Tibial nerve (tissue), 4 donors: ENCODE results near the gene SPAG17. TPM values are rescaled to one million over a fixed set of nuclear protein-coding genes. Genes with fewer than 3 reads are reported as not detected.

Experiments used
- DNase-seq, 2 donors: peaks; one replicate each; pipeline ENCODE4 v3.0.0-alpha.2; 2019; ENCODE audit warnings: low spot score in 2 of 2
- H3K27ac ChIP-seq, 4 donors: fragments of 200-600 bp; sonication (generic) in 3 of 4; one replicate each; pipeline ENCODE4 v1.5.1; 2017 to 2019; ENCODE audit warnings: mild to moderate bottlenecking in 1 of 4
- H3K27me3 ChIP-seq, 2 donors: fragments of 200-600 bp; sonication (generic) in 1 of 2; one replicate each; pipeline versions ENCODE4 v1.5.1 to v1.6.0; 2017 to 2019
- H3K36me3 ChIP-seq, 3 donors: fragments of 200-600 bp; sonication (generic); one replicate each; pipeline ENCODE4 v1.5.1; 2018 to 2019
- H3K4me1 ChIP-seq, 4 donors: fragments of 200-600 bp; sonication (generic) in 3 of 4; one replicate each; pipeline ENCODE4 v1.5.1; 2017 to 2019
- H3K4me3 ChIP-seq, 4 donors: fragments of 200-600 bp; sonication (generic) in 3 of 4; one replicate each; pipeline ENCODE4 v1.5.1; 2017 to 2019; ENCODE audit warnings: mild to moderate bottlenecking in 1 of 4, moderate library complexity in 1 of 4
- H3K9me3 ChIP-seq, 4 donors: fragments of 200-600 bp; sonication (generic) in 3 of 4; one replicate each; pipeline ENCODE4 v1.5.1; 2017 to 2019
- EP300 ChIP-seq, 2 donors: sonication (generic); formaldehyde crosslinking; IDR thresholded peaks; one replicate each; pipeline ENCODE4 v1.6.1; 2017; ENCODE audit warnings: antibody characterized with exemption in 2 of 2, mild to moderate bottlenecking in 1 of 2
- POLR2A ChIP-seq, 2 donors: fragments of 450-650 bp; IDR thresholded peaks; one replicate each; pipeline ENCODE4 v1.6.1; 2017; ENCODE audit warnings: antibody characterized with exemption in 2 of 2, mild to moderate bottlenecking in 2 of 2, moderate library complexity in 2 of 2
- WGBS, 2 donors: methylation state at CpG; one replicate each; pipeline ENCODE4 v1.1.5; 2018; 5-methylcytosine and 5-hydroxymethylcytosine counted together
- total RNA-seq, 4 donors: library from RNA; depleted of rRNA; stranded (reverse); fragments of >200 nt; gene quantifications; one replicate each; pipeline ENCODE4 v1.1.0, GENCODE V29; 2016
- TF ChIP-seq, protein P1 (sequence below), 5 experiments: fragments of 200-600 bp in 3 of 5; fragments of 450-650 bp in 2 of 5; sonication (generic) in 3 of 5; IDR thresholded peaks; one replicate each; pipeline ENCODE4 v1.5.1; 2016 to 2019; ENCODE audit warnings: antibody characterized with exemption in 5 of 5, mild to moderate bottlenecking in 3 of 5, moderate library complexity in 2 of 5

SPAG17 gene
- total RNA-seq, 4 donors from 2014 or later, result under 0.01 to 4.2 (median 1.2) TPM

DNA sequence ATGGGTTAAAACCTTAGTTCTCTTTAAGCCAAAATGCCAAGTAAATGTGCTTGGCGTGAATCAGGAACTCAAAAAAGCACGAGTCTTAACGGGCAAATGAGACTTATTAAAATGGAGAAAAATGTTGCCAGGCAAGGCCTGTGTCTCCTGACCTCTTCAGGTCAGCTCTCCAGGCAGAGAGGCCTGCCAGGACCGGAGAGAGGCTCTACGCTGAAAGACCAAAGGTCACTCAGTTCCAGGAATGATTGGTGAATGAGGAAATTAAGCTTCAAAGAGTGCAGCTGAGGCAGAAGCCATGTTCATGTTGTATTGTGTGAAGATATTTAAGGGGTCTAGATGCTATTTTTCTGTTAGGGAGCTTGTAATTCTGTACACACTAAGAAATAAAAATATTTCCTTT is 66.6 kb downstream of the SPAG17 start:
- Histone ChIP-seq H3K4me1 (peaks cover 0 to 42% (median 23%) of the 10 kb centered on the region in 4 donors), H3K9me3 (no peaks in the 10 kb centered on the region), H3K4me3 (no peak overlapping the region), H3K27ac (peak overlapping the region in 2 of 4 donors; percentile 36 to 54), H3K27me3 (no peaks in the 10 kb centered on the region), H3K36me3 (no peaks in the 10 kb centered on the region)
- WGBS, 2 donors, result 16 to 19% methylated on average over 5 of the region's 5 CpGs
- TF ChIP-seq EP300 (IDR thresholded peaks at IDR 0.05), result peak in 1 of 2 donors; percentile 36
- TF ChIP-seq POLR2A (IDR thresholded peaks at IDR 0.05), result no peak
- TF ChIP-seq, protein P1, sequence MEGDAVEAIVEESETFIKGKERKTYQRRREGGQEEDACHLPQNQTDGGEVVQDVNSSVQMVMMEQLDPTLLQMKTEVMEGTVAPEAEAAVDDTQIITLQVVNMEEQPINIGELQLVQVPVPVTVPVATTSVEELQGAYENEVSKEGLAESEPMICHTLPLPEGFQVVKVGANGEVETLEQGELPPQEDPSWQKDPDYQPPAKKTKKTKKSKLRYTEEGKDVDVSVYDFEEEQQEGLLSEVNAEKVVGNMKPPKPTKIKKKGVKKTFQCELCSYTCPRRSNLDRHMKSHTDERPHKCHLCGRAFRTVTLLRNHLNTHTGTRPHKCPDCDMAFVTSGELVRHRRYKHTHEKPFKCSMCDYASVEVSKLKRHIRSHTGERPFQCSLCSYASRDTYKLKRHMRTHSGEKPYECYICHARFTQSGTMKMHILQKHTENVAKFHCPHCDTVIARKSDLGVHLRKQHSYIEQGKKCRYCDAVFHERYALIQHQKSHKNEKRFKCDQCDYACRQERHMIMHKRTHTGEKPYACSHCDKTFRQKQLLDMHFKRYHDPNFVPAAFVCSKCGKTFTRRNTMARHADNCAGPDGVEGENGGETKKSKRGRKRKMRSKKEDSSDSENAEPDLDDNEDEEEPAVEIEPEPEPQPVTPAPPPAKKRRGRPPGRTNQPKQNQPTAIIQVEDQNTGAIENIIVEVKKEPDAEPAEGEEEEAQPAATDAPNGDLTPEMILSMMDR (IDR thresholded peaks at IDR 0.05), result no peak
- DNase-seq, result peak; percentile 44 to 51

GRCh38 chr1:118117521-118117920 is 67.5 kb downstream of the SPAG17 start:
- Histone ChIP-seq H3K4me3 (no peak overlapping the region), H3K36me3 (no peaks in the 10 kb centered on the region), H3K27me3 (no peaks in the 10 kb centered on the region), H3K9me3 (no peaks in the 10 kb centered on the region), H3K4me1 (peaks cover 0 to 42% (median 23%) of the 10 kb centered on the region in 4 donors), H3K27ac (peak overlapping the region in 2 of 4 donors; percentile 54 to 58)
- no peak for TF ChIP-seq EP300 (IDR thresholded peaks at IDR 0.05)
- no peak for TF ChIP-seq POLR2A (IDR thresholded peaks at IDR 0.05)
- TF ChIP-seq, protein P1 (IDR thresholded peaks at IDR 0.05), result no peak
- WGBS, 2 donors, result 47 to 52% methylated on average over 4 of the region's 4 CpGs
- no peak for DNase-seq

GRCh38 chr1:118116909-118117308 is 68.1 kb downstream of the SPAG17 start:
- Histone ChIP-seq H3K36me3 (no peaks in the 10 kb centered on the region), H3K4me1 (peaks cover 0 to 42% (median 23%) of the 10 kb centered on the region in 4 donors), H3K9me3 (no peaks in the 10 kb centered on the region), H3K27me3 (no peaks in the 10 kb centered on the region), H3K4me3 (no peak overlapping the region), H3K27ac (peak overlapping the region in 2 of 4 donors; percentile 58 to 72)
- WGBS, 2 donors, result 28 to 35% methylated on average over 4 of the region's 4 CpGs
- no peak for DNase-seq
- TF ChIP-seq EP300 (IDR thresholded peaks at IDR 0.05), result no peak
- TF ChIP-seq, protein P1 (IDR thresholded peaks at IDR 0.05), result no peak
- no peak for TF ChIP-seq POLR2A (IDR thresholded peaks at IDR 0.05)

DNA sequence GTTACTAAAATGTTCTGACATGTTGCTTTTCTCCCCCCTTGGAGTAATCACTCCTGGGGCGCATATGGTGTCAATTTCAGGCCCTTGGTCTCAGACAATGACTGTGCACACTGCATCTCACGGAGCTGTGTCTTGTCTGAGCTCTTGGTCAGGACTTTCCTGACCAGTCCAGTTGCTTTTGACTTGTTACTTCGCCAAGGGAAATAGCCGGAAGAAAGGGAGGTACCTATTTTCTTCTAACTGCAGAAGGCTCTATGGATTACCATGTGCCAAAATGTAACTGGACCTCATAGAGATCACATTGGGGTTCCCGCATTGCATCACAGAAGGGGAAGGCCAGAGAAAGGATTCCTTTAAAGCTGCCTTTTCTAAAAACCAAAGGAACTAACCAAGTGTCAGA is 68.6 kb downstream of the SPAG17 start:
- peak in 1 of 2 donors; percentile 66 for TF ChIP-seq EP300 (IDR thresholded peaks at IDR 0.05)
- no peak for TF ChIP-seq POLR2A (IDR thresholded peaks at IDR 0.05)
- TF ChIP-seq, protein P1 (IDR thresholded peaks at IDR 0.05), result no peak
- peaks cover 0 to 42% (median 23%) of the 10 kb centered on the region in 4 donors for H3K4me1 ChIP-seq
- H3K27ac ChIP-seq, result peak overlapping the region in 2 of 4 donors; percentile 58 to 72
- 60 to 62% methylated on average over 5 of the region's 5 CpGs for WGBS, 2 donors
- no peak overlapping the region for H3K4me3 ChIP-seq
- no peaks in the 10 kb centered on the region for H3K27me3 ChIP-seq
- peak in 1 of 2 donors; percentile 58 for DNase-seq
- H3K9me3 ChIP-seq, result no peaks in the 10 kb centered on the region
- H3K36me3 ChIP-seq, result no peaks in the 10 kb centered on the region

GRCh38 chr1:118115567-118116295 is 69.3 kb downstream of the SPAG17 start:
- Histone ChIP-seq H3K36me3 (no peaks in the 10 kb centered on the region), H3K27ac (peak overlapping the region in 1 of 4 donors; percentile 72), H3K4me3 (no peak overlapping the region), H3K27me3 (no peaks in the 10 kb centered on the region), H3K9me3 (no peaks in the 10 kb centered on the region), H3K4me1 (peaks cover 0 to 42% (median 23%) of the 10 kb centered on the region in 4 donors)
- TF ChIP-seq, protein P1 (IDR thresholded peaks at IDR 0.05), result no peak
- TF ChIP-seq EP300 (IDR thresholded peaks at IDR 0.05), result no peak
- TF ChIP-seq POLR2A (IDR thresholded peaks at IDR 0.05), result no peak
- WGBS, 2 donors, result 45 to 50% methylated on average over 6 of the region's 6 CpGs
- no peak for DNase-seq
